Measurements from ENCODE around the gene FNDC11.

FNDC11 gene

DNA sequence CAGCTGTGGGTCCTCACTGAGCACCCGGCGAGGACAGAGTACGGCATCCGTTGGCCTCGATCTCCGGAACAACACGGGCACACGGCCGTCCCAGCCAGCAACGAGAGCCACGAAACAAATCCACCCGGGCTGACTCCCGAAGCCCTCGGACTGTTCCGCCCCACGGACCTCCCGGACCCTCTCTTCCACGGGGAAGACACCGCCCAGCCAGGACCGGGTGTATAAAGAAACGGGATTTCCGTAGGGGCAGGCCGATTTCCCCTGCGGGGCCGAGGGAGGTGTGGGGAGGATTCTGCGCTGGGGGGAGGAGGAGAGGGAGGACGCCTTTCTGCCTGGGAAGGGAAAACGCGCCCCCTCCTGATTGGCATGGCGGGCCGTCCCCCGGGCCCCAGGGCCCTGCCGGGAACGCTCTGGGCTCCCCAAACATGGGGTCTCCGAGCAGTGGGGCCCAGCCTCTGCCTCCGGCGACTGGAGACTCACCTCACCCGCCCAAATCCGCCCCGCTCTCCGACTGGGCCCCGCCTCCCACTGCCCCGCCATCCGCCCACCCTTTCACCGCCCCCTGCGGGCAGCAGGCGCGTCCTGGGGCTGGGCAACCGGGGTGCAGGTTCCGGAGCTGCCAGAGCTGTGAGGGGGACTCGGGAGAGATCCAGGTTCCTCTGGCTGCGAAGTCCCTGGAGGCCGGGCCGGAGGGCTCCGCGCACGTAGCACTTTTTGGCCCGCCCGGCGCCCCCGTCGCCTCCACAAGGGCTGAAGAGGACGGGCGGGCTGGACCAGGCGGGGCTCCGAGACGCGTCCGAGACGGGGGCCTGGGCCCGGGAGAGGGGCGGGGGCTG lies 34.1 kb upstream of the FNDC11 start:
- H3K27ac Mint-ChIP-seq, result peak overlapping the region; percentile 76
- peak overlapping the region; percentile 71 for H3K4me3 Mint-ChIP-seq
- peaks cover 14% of the 10 kb centered on the region for H3K9me3 Mint-ChIP-seq
- CTCF ChIA-PET, result interaction anchor here (0.9 to 1.6 kb wide), 3 partner anchors 23 to 78 kb away, joined by 3 to 5 read pairs (median 4); no protein-coding TSS in a partner anchor
- peak; percentile 84 for DNase-seq
- peaks cover 22% of the 10 kb centered on the region for H3K4me1 Mint-ChIP-seq
- H3K36me3 Mint-ChIP-seq, result peaks cover 23% of the 10 kb centered on the region
- H3K27me3 Mint-ChIP-seq, result peaks cover 42% of the 10 kb centered on the region

DNA sequence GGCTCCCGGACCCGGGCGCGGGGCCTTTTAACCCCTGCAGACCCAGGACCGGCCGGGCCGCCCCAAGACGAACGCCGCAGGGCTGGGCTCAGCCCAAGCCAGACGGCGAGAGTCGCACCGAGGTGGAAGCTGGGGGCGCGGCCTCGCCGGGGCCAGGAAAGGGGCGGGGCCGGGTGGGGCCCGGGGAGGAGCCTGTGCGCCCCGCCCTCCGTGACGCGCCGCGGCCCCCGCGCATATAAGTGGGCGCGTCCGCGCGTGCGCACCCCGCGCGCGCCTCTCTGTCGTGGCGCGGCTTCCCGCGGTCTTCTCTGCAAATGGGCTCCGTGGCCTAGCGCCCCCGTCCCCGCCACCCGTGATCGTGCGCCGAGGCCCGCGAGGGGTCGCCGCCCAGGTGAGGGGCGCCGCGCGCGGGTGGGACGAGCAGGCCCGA lies 33.4 kb upstream of the FNDC11 start, which contains the start of gene PPDPF:
PPDPF (plus strand) TSS at position 262 of the 430 bp plus-strand sequence. CDS start 544 bp downstream, outside the sequence.
- H3K27ac Mint-ChIP-seq, result peak within 1 kb of the TSS; percentile 90
- H3K4me1 Mint-ChIP-seq, result peaks cover 22% of the 10 kb centered on the region
- peaks cover 8% of the 10 kb centered on the region for H3K9me3 Mint-ChIP-seq
- CTCF ChIA-PET, result interaction anchor here (0.6 to 1.6 kb wide), 3 partner anchors 18 to 79 kb away, joined by 3 to 5 read pairs (median 3); no protein-coding TSS in a partner anchor
- peak; percentile 85 for DNase-seq
- H3K4me3 Mint-ChIP-seq, result peak within 1 kb of the TSS; percentile 79
- peaks cover 25% of the 10 kb centered on the region for H3K36me3 Mint-ChIP-seq
- H3K27me3 Mint-ChIP-seq, result peaks cover 36% of the 10 kb centered on the region

GRCh38 chr20:63520934-63521601 lies 32.9 kb upstream of the FNDC11 start:
- Mint-ChIP-seq H3K4me3 (peak overlapping the region; percentile 79), H3K4me1 (peaks cover 22% of the 10 kb centered on the region), H3K27ac (peak overlapping the region; percentile 82), H3K9me3 (peaks cover 6% of the 10 kb centered on the region), H3K27me3 (peaks cover 33% of the 10 kb centered on the region), H3K36me3 (peaks cover 25% of the 10 kb centered on the region)
- peak; percentile 82 for DNase-seq
- CTCF ChIA-PET, result interaction anchor here (0.6 to 1.6 kb wide), 3 partner anchors 17 to 79 kb away, joined by 3 to 5 read pairs (median 3); no protein-coding TSS in a partner anchor

- Mint-ChIP-seq H3K36me3 (peaks cover 25% of the 10 kb centered on the region), H3K4me3 (peak overlapping the region; percentile 79), H3K4me1 (peaks cover 22% of the 10 kb centered on the region), H3K27ac (peak overlapping the region; percentile 82), H3K27me3 (peaks cover 33% of the 10 kb centered on the region), H3K9me3 (peaks cover 6% of the 10 kb centered on the region)
- DNase-seq, result peak; percentile 19
- CTCF ChIA-PET, result interaction anchor here (1.6 kb wide), 1 partner anchor 25 kb away, joined by 5 read pairs; no protein-coding TSS in a partner anchor
Observed at GRCh38 chr20:63521602-63522001, 32.4 kb upstream of the FNDC11 start.

DNA sequence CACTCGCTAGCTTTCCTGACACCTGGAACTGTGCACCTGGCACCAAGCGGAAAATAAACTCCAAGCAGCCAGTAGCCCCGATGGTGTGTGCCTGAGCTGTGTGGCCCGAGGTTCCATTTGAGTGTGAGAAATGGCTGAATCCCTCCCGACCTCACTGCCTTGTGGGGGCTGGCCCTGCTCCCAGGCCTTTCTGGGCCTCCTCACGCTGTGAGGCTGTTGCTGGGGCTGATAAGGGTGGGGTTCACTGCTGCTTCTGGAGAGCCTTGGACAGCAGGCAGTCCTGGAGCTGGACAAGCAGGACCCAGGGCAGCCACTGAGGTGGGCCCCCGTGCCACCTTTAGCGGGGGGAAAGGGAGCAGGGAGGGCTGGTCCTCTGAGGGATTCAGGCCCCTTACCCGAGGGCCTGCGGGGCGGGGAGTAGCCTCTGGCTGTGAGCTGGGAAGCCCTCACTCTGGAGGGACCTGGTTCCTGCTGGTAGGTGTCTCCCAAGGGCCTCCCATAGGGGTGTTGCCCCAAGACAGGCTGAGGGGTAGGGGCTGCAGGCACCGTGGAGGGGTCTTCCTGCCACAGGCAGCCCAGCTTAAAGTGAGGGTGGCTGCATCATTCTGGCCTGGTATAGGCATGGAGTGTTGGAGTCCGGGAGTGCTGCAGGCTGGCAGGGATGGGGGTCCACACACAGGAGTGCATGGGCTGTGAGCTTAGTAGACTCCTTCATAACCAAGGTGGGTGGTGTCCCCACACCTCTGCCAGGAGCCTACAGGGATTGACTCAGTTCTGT lies 31.7 kb upstream of the FNDC11 start:
- Mint-ChIP-seq H3K27ac (peak overlapping the region; percentile 68), H3K27me3 (peaks cover 32% of the 10 kb centered on the region), H3K4me3 (peak overlapping the region; percentile 56), H3K4me1 (peaks cover 22% of the 10 kb centered on the region), H3K36me3 (peaks cover 25% of the 10 kb centered on the region), H3K9me3 (peaks cover 6% of the 10 kb centered on the region)
- peak; percentile 20 for DNase-seq
- CTCF ChIA-PET, result interaction anchor here (1.3 to 1.6 kb wide), 2 partner anchors 15 to 26 kb away, joined by 3 to 5 read pairs; no protein-coding TSS in a partner anchor

GRCh38 chr20:63522981-63523611 lies 30.9 kb upstream of the FNDC11 start:
- CTCF ChIA-PET, result interaction anchor here (1.3 kb wide), 1 partner anchor 14 kb away, joined by 3 read pairs; no protein-coding TSS in a partner anchor
- Mint-ChIP-seq H3K4me3 (peak overlapping the region; percentile 15), H3K27ac (peak overlapping the region; percentile 7), H3K27me3 (peaks cover 25% of the 10 kb centered on the region), H3K36me3 (peaks cover 25% of the 10 kb centered on the region), H3K4me1 (peaks cover 23% of the 10 kb centered on the region), H3K9me3 (peaks cover 6% of the 10 kb centered on the region)
- DNase-seq, result peak; percentile 19

GRCh38 chr20:63525185-63525584 lies 28.8 kb upstream of the FNDC11 start:
- CTCF ChIA-PET, result no interaction called here
- no peak overlapping the region for H3K4me3 Mint-ChIP-seq

DNA sequence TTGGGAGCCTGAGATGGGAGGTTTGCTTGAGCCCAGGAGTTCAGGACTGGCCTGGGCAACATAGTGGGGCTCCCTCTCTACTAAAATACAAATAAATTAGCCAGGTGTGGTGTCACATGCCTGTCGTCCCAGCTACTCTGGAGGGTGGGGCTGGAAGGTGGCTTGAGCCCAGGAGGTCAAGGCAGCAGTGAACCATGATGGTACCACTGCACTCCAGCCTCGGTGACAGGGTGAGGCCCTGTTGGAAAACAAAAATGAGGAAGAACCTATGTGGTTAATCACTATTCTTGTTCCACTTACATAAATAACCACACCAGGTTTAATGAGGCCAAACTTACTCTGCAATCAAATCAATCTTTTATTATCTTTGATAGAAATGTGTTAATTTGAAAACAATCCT lies 28.0 kb upstream of the FNDC11 start:
- DNase-seq, result peak; percentile 12
- H3K27ac Mint-ChIP-seq, result no peak overlapping the region
- H3K4me1 Mint-ChIP-seq, result peaks cover 18% of the 10 kb centered on the region
- CTCF ChIA-PET, result no interaction called here
- no peak overlapping the region for H3K4me3 Mint-ChIP-seq
- peaks cover 6% of the 10 kb centered on the region for H3K9me3 Mint-ChIP-seq
- peaks cover 22% of the 10 kb centered on the region for H3K27me3 Mint-ChIP-seq
- H3K36me3 Mint-ChIP-seq, result peaks cover 25% of the 10 kb centered on the region

More at GRCh38 chr20:63525185-63525584, 28.8 kb upstream of the FNDC11 start:
- Mint-ChIP-seq H3K9me3 (peaks cover 6% of the 10 kb centered on the region), H3K4me1 (peaks cover 18% of the 10 kb centered on the region), H3K36me3 (peaks cover 25% of the 10 kb centered on the region), H3K27me3 (peaks cover 22% of the 10 kb centered on the region), H3K27ac (no peak overlapping the region)
- DNase-seq, result no peak

GRCh38 chr20:63527184-63527583 lies 26.8 kb upstream of the FNDC11 start:
- DNase-seq, result peak; percentile 8
- CTCF ChIA-PET, result interaction anchor here (1.3 kb wide), 1 partner anchor 10 kb away, joined by 4 read pairs; the partner anchor contains the start of gene PTK6
- Mint-ChIP-seq H3K4me3 (no peak overlapping the region), H3K9me3 (peaks cover 6% of the 10 kb centered on the region), H3K36me3 (peaks cover 21% of the 10 kb centered on the region), H3K27me3 (peaks cover 26% of the 10 kb centered on the region), H3K4me1 (peaks cover 15% of the 10 kb centered on the region), H3K27ac (no peak overlapping the region)

- Mint-ChIP-seq H3K36me3 (peaks cover 4% of the 10 kb centered on the region), H3K9me3 (no peaks in the 10 kb centered on the region), H3K4me3 (no peak overlapping the region), H3K4me1 (peaks cover 6% of the 10 kb centered on the region), H3K27ac (peak overlapping the region; percentile 52), H3K27me3 (peaks cover 29% of the 10 kb centered on the region)
- CTCF ChIA-PET, result interaction anchor here (1.6 kb wide), 1 partner anchor 9 kb away, joined by 6 read pairs; no protein-coding TSS in a partner anchor
- peak; percentile 20 for DNase-seq
Observed at GRCh38 chr20:63529180-63529860, 24.6 kb upstream of the FNDC11 start.

- Mint-ChIP-seq H3K27ac (no peak overlapping the region), H3K36me3 (no peaks in the 10 kb centered on the region), H3K9me3 (no peaks in the 10 kb centered on the region), H3K4me1 (peaks cover 4% of the 10 kb centered on the region), H3K4me3 (no peak overlapping the region), H3K27me3 (peaks cover 33% of the 10 kb centered on the region)
- DNase-seq, result peak; percentile 18
- CTCF ChIA-PET, result interaction anchor here (1.6 kb wide), 1 partner anchor 8 kb away, joined by 6 read pairs; no protein-coding TSS in a partner anchor
Observed at GRCh38 chr20:63529861-63530787, 23.8 kb upstream of the FNDC11 start.

DNA sequence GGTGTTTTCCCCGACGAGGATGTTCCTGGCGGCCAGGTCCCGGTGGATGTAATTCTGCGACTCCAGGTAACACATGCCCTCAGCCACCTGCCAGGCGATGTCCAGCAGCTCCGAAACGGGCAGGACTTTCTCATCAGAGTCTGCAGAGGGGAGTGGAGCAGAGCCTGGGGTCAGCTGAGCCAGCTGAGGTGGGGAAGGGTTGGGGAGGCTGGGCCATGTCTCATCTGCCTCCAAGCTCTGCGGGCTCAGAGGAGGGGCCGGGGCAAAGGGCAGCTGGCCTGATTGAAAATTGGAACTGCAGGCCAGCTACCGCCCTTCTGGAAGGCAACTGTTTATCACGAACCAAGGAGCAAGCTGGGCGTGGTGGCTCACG lies 23.2 kb upstream of the FNDC11 start:
- H3K4me1 Mint-ChIP-seq, result peaks cover 4% of the 10 kb centered on the region
- peak; percentile 20 for DNase-seq
- H3K27me3 Mint-ChIP-seq, result peaks cover 37% of the 10 kb centered on the region
- CTCF ChIA-PET, result no interaction called here
- H3K27ac Mint-ChIP-seq, result no peak overlapping the region
- no peaks in the 10 kb centered on the region for H3K9me3 Mint-ChIP-seq
- H3K36me3 Mint-ChIP-seq, result no peaks in the 10 kb centered on the region
- H3K4me3 Mint-ChIP-seq, result no peak overlapping the region

All from activated naive CD4-positive, alpha-beta T cell treated with anti-CD3 and anti-CD28 coated beads, Interleukin-2, amount 10 ng/mL, durations not matched to agents 7 days and 5 days (primary cell).